Naive B cell (primary cell): ENCODE data around the gene ALK. TPM values are rescaled to one million over a fixed set of nuclear protein-coding genes. Genes with fewer than 3 reads are reported as not detected.
A peak's percentile ranks its signal among the peaks of the same experiment; 100 is the strongest.

ENCODE experiments used
- ATAC-seq, 2 donors: fragments of 150-1000 bp; cut with Tn5 transposase; 2 replicates each; pipeline ENCODE4 v1.10.0; 2021; ENCODE audit warnings: low read depth in 2 of 2, mild to moderate bottlenecking in 2 of 2, moderate library complexity in 2 of 2
- DNase-seq: peaks from one replicate; pipeline ENCODE4 v3.0.0; 2022
- H3K27ac Mint-ChIP-seq, 6 donors: one replicate each; pipeline ENCODE4 v1.8.0; 2020 to 2022; ENCODE audit warnings: mild to moderate bottlenecking in 6 of 6, mixed read lengths in 6 of 6, moderate library complexity in 5 of 6, inconsistent platforms in 2 of 6
- H3K27me3 Mint-ChIP-seq, 3 donors: one replicate each; pipeline ENCODE4 v1.8.0; 2021 to 2022; ENCODE audit warnings: mixed read lengths in 3 of 3, mild to moderate bottlenecking in 1 of 3
- H3K36me3 Mint-ChIP-seq, 2 donors: one replicate each; pipeline ENCODE4 v1.8.0; 2020 to 2022; ENCODE audit warnings: mixed read lengths in 2 of 2, inconsistent platforms in 1 of 2, mild to moderate bottlenecking in 1 of 2
- H3K4me1 Mint-ChIP-seq, 3 donors: one replicate each; pipeline ENCODE4 v1.8.0; 2020 to 2022; ENCODE audit warnings: mixed read lengths in 3 of 3, inconsistent platforms in 1 of 3, mild to moderate bottlenecking in 1 of 3, moderate library complexity in 1 of 3
- H3K4me3 Mint-ChIP-seq, 8 donors: one replicate each; pipeline ENCODE4 v1.8.0; 2020 to 2022; ENCODE audit warnings: mild to moderate bottlenecking in 8 of 8, mixed read lengths in 8 of 8, moderate library complexity in 8 of 8, inconsistent platforms in 2 of 8
- H3K9me3 Mint-ChIP-seq, 7 donors: one replicate each; pipeline ENCODE4 v1.8.0; 2020 to 2022; ENCODE audit warnings: mixed read lengths in 7 of 7, mild to moderate bottlenecking in 5 of 7, inconsistent platforms in 2 of 7, moderate library complexity in 1 of 7
- polyA plus RNA-seq, 6 donors: library from polyadenylated mRNA; unstranded; fragments of 300-500 nt; fragmentation: Illumina TruSeq; gene quantifications; one replicate each; pipeline ENCODE4 v1.2.3, GENCODE V29; 2021; ENCODE audit warnings: low read depth in 6 of 6

Gene ALK
- polyA plus RNA-seq, 6 donors from 2014 or later: not detected

- Mint-ChIP-seq H3K4me1 (peaks cover 0 to 13% (median 0%) of the 10 kb centered on the region in 3 donors), H3K9me3 (peaks cover 0 to 11% (median 6%) of the 10 kb centered on the region in 7 donors), H3K4me3 (no peak overlapping the region), H3K27ac (no peak overlapping the region), H3K36me3 (peaks cover 0 to 7% of the 10 kb centered on the region in 2 donors), H3K27me3 (no peaks in the 10 kb centered on the region)
- no peak for DNase-seq
- no peak for ATAC-seq
Observed at GRCh38 chr2:29187926-29188325, 733.5 kb downstream of the ALK start.

GRCh38 chr2:29186817-29187216 is 734.6 kb downstream of the ALK start:
- Mint-ChIP-seq H3K9me3 (peaks cover 0 to 11% (median 6%) of the 10 kb centered on the region in 7 donors), H3K27ac (no peak overlapping the region), H3K27me3 (no peaks in the 10 kb centered on the region), H3K4me1 (peaks cover 0 to 13% (median 0%) of the 10 kb centered on the region in 3 donors), H3K36me3 (peaks cover 0 to 7% of the 10 kb centered on the region in 2 donors), H3K4me3 (no peak overlapping the region)
- ATAC-seq: no peak
- DNase-seq: no peak

GRCh38 chr2:29184531-29184930 is 736.9 kb downstream of the ALK start:
- Mint-ChIP-seq H3K9me3 (peaks cover 0 to 11% (median 6%) of the 10 kb centered on the region in 7 donors), H3K27ac (no peak overlapping the region), H3K4me1 (peaks cover 0 to 9% (median 0%) of the 10 kb centered on the region in 3 donors), H3K27me3 (no peaks in the 10 kb centered on the region), H3K36me3 (peaks cover 0 to 7% of the 10 kb centered on the region in 2 donors), H3K4me3 (no peak overlapping the region)
- DNase-seq (no peak), ATAC-seq (no peak)

- Mint-ChIP-seq H3K27ac (no peak overlapping the region), H3K4me1 (no peaks in the 10 kb centered on the region), H3K9me3 (peaks cover 0 to 8% (median 4%) of the 10 kb centered on the region in 7 donors), H3K36me3 (peaks cover 0 to 6% of the 10 kb centered on the region in 2 donors), H3K4me3 (no peak overlapping the region), H3K27me3 (no peaks in the 10 kb centered on the region)
- ATAC-seq (no peak), DNase-seq (no peak)
Observed at GRCh38 chr2:29182920-29183319, 738.5 kb downstream of the ALK start.

- Mint-ChIP-seq H3K27ac (no peak overlapping the region), H3K27me3 (no peaks in the 10 kb centered on the region), H3K9me3 (peaks cover 0 to 2% (median 0%) of the 10 kb centered on the region in 7 donors), H3K4me1 (no peaks in the 10 kb centered on the region), H3K36me3 (peaks cover 0 to under 1% of the 10 kb centered on the region in 2 donors), H3K4me3 (no peak overlapping the region)
- ATAC-seq (no peak), DNase-seq (no peak)
Observed at GRCh38 chr2:29182334-29182733, 739.1 kb downstream of the ALK start.

GRCh38 chr2:29175338-29175737 is 746.0 kb downstream of the ALK start:
- Mint-ChIP-seq H3K27me3 (no peaks in the 10 kb centered on the region), H3K27ac (no peak overlapping the region), H3K36me3 (peaks cover 0 to 10% of the 10 kb centered on the region in 2 donors), H3K9me3 (no peaks in the 10 kb centered on the region), H3K4me1 (no peaks in the 10 kb centered on the region), H3K4me3 (no peak overlapping the region)
- ATAC-seq: no peak
- DNase-seq: no peak

GRCh38 chr2:29174937-29175336 is 746.4 kb downstream of the ALK start:
- Mint-ChIP-seq H3K4me1 (no peaks in the 10 kb centered on the region), H3K27ac (no peak overlapping the region), H3K36me3 (peaks cover 0 to 10% of the 10 kb centered on the region in 2 donors), H3K9me3 (no peaks in the 10 kb centered on the region), H3K4me3 (no peak overlapping the region), H3K27me3 (no peaks in the 10 kb centered on the region)
- DNase-seq (no peak), ATAC-seq (no peak)

GRCh38 chr2:29166242-29167039 is 754.9 kb downstream of the ALK start:
- H3K4me3 Mint-ChIP-seq: no peak overlapping the region
- peak overlapping the region in 1 of 6 donors; percentile 27 for H3K27ac Mint-ChIP-seq
- H3K27me3 Mint-ChIP-seq: no peaks in the 10 kb centered on the region
- no peak for DNase-seq
- no peak for ATAC-seq
- no peaks in the 10 kb centered on the region for H3K9me3 Mint-ChIP-seq
- H3K36me3 Mint-ChIP-seq: no peaks in the 10 kb centered on the region
- H3K4me1 Mint-ChIP-seq: no peaks in the 10 kb centered on the region

- Mint-ChIP-seq H3K27ac (no peak overlapping the region), H3K4me1 (no peaks in the 10 kb centered on the region), H3K4me3 (no peak overlapping the region), H3K36me3 (no peaks in the 10 kb centered on the region), H3K27me3 (no peaks in the 10 kb centered on the region), H3K9me3 (no peaks in the 10 kb centered on the region)
- DNase-seq: no peak
- no peak for ATAC-seq
Observed at GRCh38 chr2:29165362-29166241, 755.8 kb downstream of the ALK start.

- Mint-ChIP-seq H3K4me3 (no peak overlapping the region), H3K9me3 (no peaks in the 10 kb centered on the region), H3K36me3 (no peaks in the 10 kb centered on the region), H3K27me3 (no peaks in the 10 kb centered on the region), H3K4me1 (no peaks in the 10 kb centered on the region), H3K27ac (no peak overlapping the region)
- DNase-seq: no peak
- no peak for ATAC-seq
Observed at GRCh38 chr2:29164091-29164846, 757.1 kb downstream of the ALK start.

- no peaks in the 10 kb centered on the region for H3K4me1 Mint-ChIP-seq
- no peak for DNase-seq
- H3K9me3 Mint-ChIP-seq: peaks cover 0 to 1% (median 0%) of the 10 kb centered on the region in 7 donors
- H3K27ac Mint-ChIP-seq: no peak overlapping the region
- ATAC-seq: no peak
- H3K4me3 Mint-ChIP-seq: no peak overlapping the region
- H3K27me3 Mint-ChIP-seq: no peaks in the 10 kb centered on the region
- H3K36me3 Mint-ChIP-seq: no peaks in the 10 kb centered on the region
Observed at GRCh38 chr2:29162204-29162928, 759.0 kb downstream of the ALK start.

- H3K4me1 Mint-ChIP-seq: no peaks in the 10 kb centered on the region
- ATAC-seq (no peak), DNase-seq (no peak)
- H3K27ac Mint-ChIP-seq: no peak overlapping the region
- H3K9me3 Mint-ChIP-seq: peaks cover 0 to 1% (median 0%) of the 10 kb centered on the region in 7 donors
- H3K4me3 Mint-ChIP-seq: no peak overlapping the region
- no peaks in the 10 kb centered on the region for H3K27me3 Mint-ChIP-seq
- H3K36me3 Mint-ChIP-seq: no peaks in the 10 kb centered on the region
Observed at GRCh38 chr2:29160184-29160583, 761.2 kb downstream of the ALK start.

- Mint-ChIP-seq H3K36me3 (no peaks in the 10 kb centered on the region), H3K4me1 (no peaks in the 10 kb centered on the region), H3K27me3 (no peaks in the 10 kb centered on the region), H3K27ac (no peak overlapping the region), H3K4me3 (no peak overlapping the region), H3K9me3 (peaks cover 0 to 1% (median 0%) of the 10 kb centered on the region in 7 donors)
- DNase-seq (no peak), ATAC-seq (no peak)
Observed at GRCh38 chr2:29159125-29159524, 762.3 kb downstream of the ALK start.
